Measurements from ENCODE around the gene PTEN.

- no peak for TF ChIP-seq CTCF (IDR thresholded peaks at IDR 0.05)
- no peak for TF ChIP-seq ZFX (IDR thresholded peaks at IDR 0.05; ENCODE audit: borderline replicate concordance)
These were observed 82.6 kb downstream of the PTEN start for GRCh38 chr10:87945984-87946383.

All from 22Rv1 (cell line).